Gastrocnemius medialis (tissue), 4 donors: ENCODE results near the gene GRAP2.

Source experiments
- POLR2A ChIP-seq, 2 donors: fragments of 450-650 bp; IDR thresholded peaks; one replicate each; pipeline ENCODE4 v1.6.1; 2017; ENCODE audit warnings: antibody characterized with exemption in 2 of 2, mild to moderate bottlenecking in 2 of 2, moderate library complexity in 2 of 2
- TF ChIP-seq, protein P1 (sequence below), 5 experiments: fragments of 450-650 bp in 3 of 5; fragments of 200-600 bp in 2 of 5; sonication (generic) in 2 of 5; IDR thresholded peaks in 4 of 5; conservative IDR thresholded peaks in 1 of 5; 1 replicate in 4 of 5; 2 replicates in 1 of 5; pipeline ENCODE4 v1.5.1; 2016 to 2019; ENCODE audit warnings: antibody characterized with exemption in 5 of 5, mild to moderate bottlenecking in 3 of 5, moderate library complexity in 3 of 5

DNA sequence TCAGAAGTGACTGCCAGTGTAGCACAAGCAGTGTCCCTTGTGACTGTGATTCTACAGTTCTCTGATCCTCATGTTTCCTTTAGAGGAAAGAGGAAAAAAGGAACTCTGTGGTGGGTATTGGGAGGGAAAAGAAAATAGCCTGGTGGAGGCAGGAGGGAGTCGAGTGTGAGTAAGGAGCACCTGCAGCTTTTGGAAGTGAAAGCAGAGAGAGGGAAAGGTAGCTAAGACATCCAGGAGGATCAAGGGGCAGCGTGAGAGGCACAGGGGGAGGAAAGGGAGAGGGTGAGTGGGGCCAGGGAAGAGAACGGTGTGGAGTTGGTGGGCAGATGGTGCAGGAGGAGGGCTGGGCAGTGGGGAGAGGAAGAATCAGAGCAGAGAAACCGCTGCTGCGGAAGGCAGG, 71.8 kb downstream of the GRAP2 start:
- TF ChIP-seq, protein P1, sequence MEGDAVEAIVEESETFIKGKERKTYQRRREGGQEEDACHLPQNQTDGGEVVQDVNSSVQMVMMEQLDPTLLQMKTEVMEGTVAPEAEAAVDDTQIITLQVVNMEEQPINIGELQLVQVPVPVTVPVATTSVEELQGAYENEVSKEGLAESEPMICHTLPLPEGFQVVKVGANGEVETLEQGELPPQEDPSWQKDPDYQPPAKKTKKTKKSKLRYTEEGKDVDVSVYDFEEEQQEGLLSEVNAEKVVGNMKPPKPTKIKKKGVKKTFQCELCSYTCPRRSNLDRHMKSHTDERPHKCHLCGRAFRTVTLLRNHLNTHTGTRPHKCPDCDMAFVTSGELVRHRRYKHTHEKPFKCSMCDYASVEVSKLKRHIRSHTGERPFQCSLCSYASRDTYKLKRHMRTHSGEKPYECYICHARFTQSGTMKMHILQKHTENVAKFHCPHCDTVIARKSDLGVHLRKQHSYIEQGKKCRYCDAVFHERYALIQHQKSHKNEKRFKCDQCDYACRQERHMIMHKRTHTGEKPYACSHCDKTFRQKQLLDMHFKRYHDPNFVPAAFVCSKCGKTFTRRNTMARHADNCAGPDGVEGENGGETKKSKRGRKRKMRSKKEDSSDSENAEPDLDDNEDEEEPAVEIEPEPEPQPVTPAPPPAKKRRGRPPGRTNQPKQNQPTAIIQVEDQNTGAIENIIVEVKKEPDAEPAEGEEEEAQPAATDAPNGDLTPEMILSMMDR (IDR thresholded peaks at IDR 0.05 in 4 of 5, conservative IDR thresholded peaks at IDR 0.05 in 1 of 5): no peak
- TF ChIP-seq POLR2A (IDR thresholded peaks at IDR 0.05): no peak
